H1 (cell line): ENCODE measurements around the gene ZNF513. TPM values are rescaled to one million over a fixed set of nuclear protein-coding genes. Genes with fewer than 3 reads are reported as not detected.

Experiments
- CTCF ChIA-PET: fragments of 300-600 bp; sonication (Branson Sonifier 250); formaldehyde crosslinking; loops from one replicate; lab custom pipeline; 2021; ENCODE audit not compliant: partially characterized antibody; lab: Charles Lee
- POLR2A ChIA-PET: fragments of 300-600 bp; sonication (Branson Sonifier 250); formaldehyde crosslinking; loops from one replicate; lab custom pipeline; 2021; ENCODE audit warnings: inconsistent platforms; ENCODE audit not compliant: partially characterized antibody; lab: Charles Lee
- DNase-seq, 2 experiments: peaks; one replicate each; pipeline versions ENCODE4 v3.0.0 to v3.0.0-alpha.2; 2010 to 2022; ENCODE audit warnings: low spot score in 2 of 2, low read depth in 1 of 2, mixed read lengths in 1 of 2
- FAIRE-seq: peaks from 2 replicates; lab custom pipeline; 2011; peaks lifted over from hg19 to GRCh38; lab: Jason Lieb, UNC
- H2AFZ ChIP-seq: 2 replicates; pipeline ENCODE4 v1.8.1; 2012; ENCODE audit warnings: low read length, inconsistent platforms
- H2AK5ac ChIP-seq: 2 replicates; pipeline ENCODE4 v1.6.1; 2013; ENCODE audit warnings: low read depth, low read length
- H2BK120ac ChIP-seq: replicated peaks from 2 replicates; pipeline ENCODE3; 2013; ENCODE audit warnings: low read depth, low read length, inconsistent platforms
- H2BK12ac ChIP-seq: 2 replicates; pipeline ENCODE4 v1.6.1; 2013; ENCODE audit warnings: low read depth, low read length
- H2BK15ac ChIP-seq: 2 replicates; pipeline ENCODE4 v1.6.1; 2013; ENCODE audit warnings: low read length
- H2BK20ac ChIP-seq: 2 replicates; pipeline ENCODE4 v1.6.1; 2013; ENCODE audit warnings: low read length
- H2BK5ac ChIP-seq: 2 replicates; pipeline ENCODE4 v1.6.1; 2013; ENCODE audit warnings: low read depth, low read length
- H3K14ac ChIP-seq: 2 replicates; pipeline ENCODE4 v1.6.1; 2013; ENCODE audit warnings: inconsistent platforms; ENCODE audit not compliant: insufficient read length
- H3K18ac ChIP-seq: 2 replicates; pipeline ENCODE4 v1.6.1; 2013; ENCODE audit warnings: low read length; ENCODE audit errors: extremely low read depth
- H3K23ac ChIP-seq: 2 replicates; pipeline ENCODE4 v1.6.1; 2013; ENCODE audit warnings: inconsistent platforms; ENCODE audit not compliant: insufficient read length
- H3K23me2 ChIP-seq: 2 replicates; pipeline ENCODE4 v1.6.1; 2013; ENCODE audit warnings: low read depth, low read length
- H3K27ac ChIP-seq: 2 replicates; pipeline ENCODE4 v1.6.1; 2011; ENCODE audit warnings: low read depth, low read length, inconsistent platforms
- H3K27me3 ChIP-seq, 4 experiments: replicated peaks in 1 of 4; 1 replicate in 1 of 4; 2 replicates in 3 of 4; pipeline versions ENCODE4 v1.6.1 to v1.8.1; 2011 to 2013; ENCODE audit warnings: low read length in 3 of 4, mild to moderate bottlenecking in 3 of 4, inconsistent platforms in 2 of 4, mixed read lengths in 2 of 4, moderate library complexity in 1 of 4; ENCODE audit not compliant: control insufficient read depth in 3 of 4, insufficient read depth in 3 of 4; ENCODE audit errors: extremely low read depth in 1 of 4
- H3K36me3 ChIP-seq, 4 experiments: 2 replicates each; pipeline versions ENCODE4 v1.6.1 to v1.8.1; 2011 to 2013; ENCODE audit warnings: mild to moderate bottlenecking in 4 of 4, low read length in 3 of 4, moderate library complexity in 2 of 4, control low read depth in 1 of 4, inconsistent platforms in 1 of 4; ENCODE audit not compliant: insufficient read depth in 4 of 4, control insufficient read depth in 2 of 4
- H3K4ac ChIP-seq: replicated peaks from 2 replicates; pipeline ENCODE3; 2013; ENCODE audit warnings: low read length, low read depth, mixed read lengths, inconsistent platforms; ENCODE audit not compliant: insufficient read length
- H3K4me1 ChIP-seq, 4 experiments: replicated peaks in 1 of 4; 1 replicate in 1 of 4; 2 replicates in 3 of 4; pipeline versions ENCODE4 v1.6.1 to v1.8.1; 2011 to 2013; ENCODE audit warnings: low read length in 3 of 4, inconsistent platforms in 2 of 4, mixed read lengths in 1 of 4; ENCODE audit not compliant: insufficient read depth in 4 of 4, control insufficient read depth in 3 of 4
- H3K4me2 ChIP-seq, 2 experiments: 2 replicates each; pipeline versions ENCODE4 v1.6.1 to v1.8.1; 2011 to 2013; ENCODE audit warnings: low read depth in 2 of 2, low read length in 2 of 2, control low read depth in 1 of 2, inconsistent platforms in 1 of 2, mild to moderate bottlenecking in 1 of 2; ENCODE audit not compliant: insufficient read depth in 1 of 2
- H3K4me3 ChIP-seq, 4 experiments: fragments of 200-600, 300-600 bp in 1 of 4; sonication (generic), shearing (Covaris generic), sonication (Bioruptor Twin) in 1 of 4; 2 replicates each; pipeline versions ENCODE4 v1.5.1 to v1.8.1; 2011 to 2016; ENCODE audit warnings: low read length in 4 of 4, low read depth in 3 of 4, control low read depth in 2 of 4, inconsistent platforms in 2 of 4, mild to moderate bottlenecking in 2 of 4, mixed read lengths in 1 of 4, moderate library complexity in 1 of 4; ENCODE audit not compliant: insufficient read depth in 2 of 4; ENCODE audit errors: extremely low read depth in 1 of 4
- H3K56ac ChIP-seq: replicated peaks from 2 replicates; pipeline ENCODE3; 2013; ENCODE audit warnings: low read depth, mild to moderate bottlenecking, mixed read lengths, low read length, inconsistent platforms; ENCODE audit not compliant: insufficient read length
- H3K79me1 ChIP-seq: 2 replicates; pipeline ENCODE4 v1.6.1; 2013; ENCODE audit warnings: low read depth, low read length, control low read depth
- H3K79me2 ChIP-seq, 2 experiments: 2 replicates each; pipeline versions ENCODE4 v1.6.1 to v1.8.1; 2012 to 2013; ENCODE audit warnings: low read length in 2 of 2, mild to moderate bottlenecking in 2 of 2, inconsistent platforms in 1 of 2; ENCODE audit not compliant: insufficient read depth in 2 of 2, control insufficient read depth in 1 of 2
- H3K9ac ChIP-seq, 4 experiments: replicated peaks in 1 of 4; 1 replicate in 1 of 4; 2 replicates in 3 of 4; pipeline versions ENCODE4 v1.6.1 to v1.8.1; 2011 to 2013; ENCODE audit warnings: low read depth in 3 of 4, low read length in 3 of 4, control low read depth in 2 of 4, mild to moderate bottlenecking in 2 of 4, moderate library complexity in 2 of 4, inconsistent platforms in 1 of 4; ENCODE audit errors: extremely low read depth in 1 of 4
- H3K9me3 ChIP-seq, 2 experiments: 2 replicates each; pipeline versions ENCODE4 v1.6.1 to v1.8.1; 2012 to 2013; ENCODE audit warnings: mild to moderate bottlenecking in 2 of 2, moderate library complexity in 2 of 2, control low read depth in 1 of 2, inconsistent platforms in 1 of 2, low read depth in 1 of 2, low read length in 1 of 2, mixed read lengths in 1 of 2; ENCODE audit not compliant: insufficient read depth in 2 of 2
- H4K20me1 ChIP-seq, 2 experiments: replicated peaks in 1 of 2; 2 replicates each; pipeline versions ENCODE3 to v1.8.1; 2011 to 2013; ENCODE audit warnings: inconsistent platforms in 2 of 2, low read length in 2 of 2, mild to moderate bottlenecking in 1 of 2; ENCODE audit not compliant: insufficient read depth in 2 of 2, control insufficient read depth in 1 of 2
- H4K5ac ChIP-seq: 2 replicates; pipeline ENCODE4 v1.6.1; 2013; ENCODE audit warnings: low read length, low read depth, mixed read lengths, inconsistent platforms; ENCODE audit not compliant: insufficient read length
- H4K8ac ChIP-seq: 2 replicates; pipeline ENCODE4 v1.8.0; 2013; ENCODE audit warnings: mild to moderate bottlenecking, moderate library complexity, low read length, inconsistent platforms; ENCODE audit not compliant: insufficient read depth; ENCODE audit errors: extremely low read depth
- H4K91ac ChIP-seq: replicated peaks from 2 replicates; pipeline ENCODE3; 2013; ENCODE audit warnings: low read length, mixed read lengths, inconsistent platforms; ENCODE audit not compliant: insufficient read length
- CEBPB ChIP-seq: IDR thresholded peaks from 2 replicates; pipeline ENCODE4 v1.6.1; 2012; ENCODE audit warnings: low read depth, low read length
- JUND ChIP-seq: IDR thresholded peaks from 2 replicates; pipeline ENCODE4 v1.6.1; 2011; ENCODE audit warnings: mild to moderate bottlenecking, improper control_type of control experiment, low read length
- KDM1A ChIP-seq: fragments of 200-600, 300-600 bp; sonication (generic); IDR thresholded peaks from 2 replicates; pipeline ENCODE4 v1.7.1; 2016; ENCODE audit warnings: mild to moderate bottlenecking, low read length, borderline replicate concordance
- NANOG ChIP-seq: IDR thresholded peaks from 2 replicates; pipeline ENCODE4 v1.6.1; 2011; ENCODE audit warnings: low read length, low read depth, mild to moderate bottlenecking, inconsistent platforms; ENCODE audit not compliant: insufficient read depth, poor library complexity, severe bottlenecking
- RBBP5 ChIP-seq: IDR thresholded peaks from 2 replicates; pipeline ENCODE4 v1.7.1; 2012; ENCODE audit warnings: low read depth, mild to moderate bottlenecking, inconsistent platforms, low read length, moderate library complexity, borderline replicate concordance
- RXRA ChIP-seq: IDR thresholded peaks from 2 replicates; pipeline ENCODE4 v1.6.1; 2011; ENCODE audit warnings: low read depth, mild to moderate bottlenecking, low read length, moderate library complexity; ENCODE audit not compliant: insufficient read depth
- SP4 ChIP-seq: IDR thresholded peaks from 2 replicates; pipeline ENCODE4 v1.6.1; 2012; ENCODE audit warnings: low read length, inconsistent platforms
- ZNF274 ChIP-seq: IDR thresholded peaks from 2 replicates; pipeline ENCODE4 v1.7.0; 2012; ENCODE audit warnings: low read length, borderline replicate concordance; ENCODE audit errors: extremely low read depth
- WGBS, 2 experiments: shearing (Covaris generic) in 1 of 2; methylation state at CpG; one replicate each; pipeline versions ENCODE4 v1.1.6 to v1.1.7; 2013 to 2015; ENCODE audit warnings: low lambda C conversion rate in 2 of 2, mixed read lengths in 2 of 2, inconsistent platforms in 1 of 2, low coverage in 1 of 2, missing lambda C conversion rate in 1 of 2; ENCODE audit not compliant: insufficient replicate concordance in 2 of 2, insufficient coverage in 1 of 2, insufficient read length in 1 of 2; ENCODE audit errors: extremely low coverage in 1 of 2, missing lambda C conversion rate in 1 of 2; 5-methylcytosine and 5-hydroxymethylcytosine counted together
- polyA plus RNA-seq, 7 experiments: library from polyadenylated mRNA; depleted of rRNA in 3 of 7; stranded (reverse) in 5 of 7; unstranded in 2 of 7; fragments of >200 nt in 5 of 7; fragments of 200-250 nt in 2 of 7; gene quantifications; 1 replicate in 5 of 7; 2 replicates in 1 of 7; 4 replicates in 1 of 7; pipeline versions ENCODE4 v1.2.1 to v1.2.3, GENCODE V29; 2011 to 2013; ENCODE audit warnings: missing spikeins in 2 of 7, mixed read lengths in 2 of 7
- total RNA-seq: library from RNA; stranded (reverse); fragmentation: NEBNext Ultra II Directional; extraction: Animal tissue kit (Norgen Biotek cat#: 25700); gene quantifications from 2 replicates; pipeline ENCODE4 v1.2.1, GENCODE V29; 2021
- TF ChIP-seq, protein P1 (sequence below): IDR thresholded peaks from 2 replicates; pipeline ENCODE4 v1.6.1; 2012; ENCODE audit warnings: low read length, inconsistent platforms

The ZNF513 gene
- total and polyA plus RNA-seq, 2 of the 8 experiments (the other 6 are each of a cell fraction or from before 2014, with no cell fraction given): 17.3 to 29.5 TPM

- no peak overlapping the region for H3K14ac ChIP-seq
- no peak overlapping the region for H2AK5ac ChIP-seq
- H3K23me2 ChIP-seq: no peaks in the 10 kb centered on the region
- CTCF ChIA-PET: interaction anchor here (0.9 to 2.5 kb wide), 10 partner anchors 10 to 1510 kb away, joined by 3 to 8 read pairs (median 4); partner anchors contain the start of gene EIF2B4
- 94% methylated on average over 7 of the region's 7 CpGs; no CpG with 5 or more reads in 1 of the 2 experiments for WGBS, 2 experiments
- H3K4me1 ChIP-seq: peaks cover 0 to 6% (median 2%) of the 10 kb centered on the region in 4 experiments; a peak in 3 of 7 replicates
- H3K79me1 ChIP-seq: no peaks in the 10 kb centered on the region; the same call in 1 of the 2 replicates
- no peak overlapping the region for H3K27ac ChIP-seq
- H2BK120ac ChIP-seq: no peak overlapping the region
- H2BK20ac ChIP-seq: no peak overlapping the region
- H3K36me3 ChIP-seq: peaks cover 0 to 5% (median 3%) of the 10 kb centered on the region in 4 experiments; a peak in 3 of 8 replicates
- POLR2A ChIA-PET: interaction anchor here (0.8 to 9.5 kb wide), 8 partner anchors 10 to 227 kb away, joined by 4 to 135 read pairs (median 8); partner anchors contain the start of genes EIF2B4, MPV17 and SNX17
- no peak overlapping the region for H4K8ac ChIP-seq
- no peak overlapping the region for H2AFZ ChIP-seq
- no peak overlapping the region for H3K18ac ChIP-seq
- H4K91ac ChIP-seq: no peak overlapping the region
- no peaks in the 10 kb centered on the region for H3K9me3 ChIP-seq
- peaks cover 15 to 94% of the 10 kb centered on the region in 2 experiments for H3K79me2 ChIP-seq
- TF ChIP-seq CEBPB (no peak), JUND (no peak), NANOG (no peak), RXRA (no peak), ZNF274 (no peak), RBBP5 (no peak), KDM1A (no peak), SP4 (no peak)
- TF ChIP-seq, protein P1, sequence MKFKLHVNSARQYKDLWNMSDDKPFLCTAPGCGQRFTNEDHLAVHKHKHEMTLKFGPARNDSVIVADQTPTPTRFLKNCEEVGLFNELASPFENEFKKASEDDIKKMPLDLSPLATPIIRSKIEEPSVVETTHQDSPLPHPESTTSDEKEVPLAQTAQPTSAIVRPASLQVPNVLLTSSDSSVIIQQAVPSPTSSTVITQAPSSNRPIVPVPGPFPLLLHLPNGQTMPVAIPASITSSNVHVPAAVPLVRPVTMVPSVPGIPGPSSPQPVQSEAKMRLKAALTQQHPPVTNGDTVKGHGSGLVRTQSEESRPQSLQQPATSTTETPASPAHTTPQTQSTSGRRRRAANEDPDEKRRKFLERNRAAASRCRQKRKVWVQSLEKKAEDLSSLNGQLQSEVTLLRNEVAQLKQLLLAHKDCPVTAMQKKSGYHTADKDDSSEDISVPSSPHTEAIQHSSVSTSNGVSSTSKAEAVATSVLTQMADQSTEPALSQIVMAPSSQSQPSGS: no peak
- TF ChIP-seq, all 59 proteins: peak for 0
- H3K4me2 ChIP-seq: no peak overlapping the region
- FAIRE-seq: no peak
- H3K23ac ChIP-seq: no peak overlapping the region
- no peak overlapping the region for H2BK15ac ChIP-seq
- H3K56ac ChIP-seq: no peak overlapping the region
- H3K9ac ChIP-seq: no peak overlapping the region
- no peak overlapping the region for H3K4me3 ChIP-seq
- DNase-seq: no peak
- no peak overlapping the region for H2BK12ac ChIP-seq
- H4K20me1 ChIP-seq: peaks cover 3 to 8% of the 10 kb centered on the region in 2 experiments
- H4K5ac ChIP-seq: no peak overlapping the region
- no peak overlapping the region for H2BK5ac ChIP-seq
- H3K4ac ChIP-seq: no peak overlapping the region
- no peaks in the 10 kb centered on the region for H3K27me3 ChIP-seq
Measured at GRCh38 chr2:27350106-27350693, 30.3 kb downstream of the ZNF513 start.
